ENCODE data around the gene SESN2.

The SESN2 gene

GRCh38 chr1:28249013-28249865, 10.1 kb upstream of the SESN2 start:
- DNase-seq (ENCODE audit: low spot score) = peak; percentile 60

GRCh38 chr1:28249866-28250295, 9.4 kb upstream of the SESN2 start:
- DNase-seq (ENCODE audit: low spot score) = no peak

GRCh38 chr1:28256197-28256827, 3.0 kb upstream of the SESN2 start:
- no peak for DNase-seq (ENCODE audit: low spot score)

GRCh38 chr1:28257736-28258135, 1.6 kb upstream of the SESN2 start:
- no peak for DNase-seq (ENCODE audit: low spot score)

- DNase-seq (ENCODE audit: low spot score) = no peak
These were observed 578 bp upstream of the SESN2 start for GRCh38 chr1:28258628-28259251.

- DNase-seq (ENCODE audit: low spot score) = no peak
These were observed 850 bp downstream of the SESN2 start for GRCh38 chr1:28259934-28260802.

GRCh38 chr1:28260803-28261174, 1.5 kb downstream of the SESN2 start:
- no peak for DNase-seq (ENCODE audit: low spot score)

- DNase-seq (ENCODE audit: low spot score) = no peak
These were observed 5.6 kb downstream of the SESN2 start for GRCh38 chr1:28264897-28265296.

GRCh38 chr1:28265577-28265976, 6.3 kb downstream of the SESN2 start:
- DNase-seq (ENCODE audit: low spot score) = no peak

- DNase-seq (ENCODE audit: low spot score) = peak; percentile 24
These were observed 7.6 kb downstream of the SESN2 start for GRCh38 chr1:28266920-28267322.

- DNase-seq (ENCODE audit: low spot score) = no peak
These were observed 8.3 kb downstream of the SESN2 start for GRCh38 chr1:28267633-28268032.

GRCh38 chr1:28269529-28269928, 10.2 kb downstream of the SESN2 start:
- no peak for DNase-seq (ENCODE audit: low spot score)

- DNase-seq (ENCODE audit: low spot score) = no peak
These were observed 13.0 kb downstream of the SESN2 start for GRCh38 chr1:28272215-28272852.

- no peak for DNase-seq (ENCODE audit: low spot score)
These were observed 14.0 kb downstream of the SESN2 start for GRCh38 chr1:28273216-28273860.

- no peak for DNase-seq (ENCODE audit: low spot score)
These were observed 19.4 kb downstream of the SESN2 start for GRCh38 chr1:28278763-28279162.

- DNase-seq (ENCODE audit: low spot score) = no peak
These were observed 20.4 kb downstream of the SESN2 start for GRCh38 chr1:28279721-28280120.

- DNase-seq (ENCODE audit: low spot score) = no peak
These were observed 21.2 kb downstream of the SESN2 start for GRCh38 chr1:28280501-28280900.

- no peak for DNase-seq (ENCODE audit: low spot score)
These were observed 21.7 kb downstream of the SESN2 start for GRCh38 chr1:28280977-28281381.

- no peak for DNase-seq (ENCODE audit: low spot score)
These were observed 22.5 kb downstream of the SESN2 start for GRCh38 chr1:28281608-28282425.
